Activated T-cell treated with anti-CD3 and anti-CD28 coated beads, Interleukin-2, amount 50 U/mL, for 1 hour (primary cell): ENCODE measurements around the gene C1orf87.

ENCODE experiments used
- DNase-seq: peaks from one replicate; pipeline ENCODE4 v3.0.0-alpha.2; 2020

The C1orf87 gene

GRCh38 chr1:60059468-60059867 is 14.1 kb downstream of the C1orf87 start:
- DNase-seq: no peak

GRCh38 chr1:60055336-60055735 is 18.2 kb downstream of the C1orf87 start:
- no peak for DNase-seq

DNA sequence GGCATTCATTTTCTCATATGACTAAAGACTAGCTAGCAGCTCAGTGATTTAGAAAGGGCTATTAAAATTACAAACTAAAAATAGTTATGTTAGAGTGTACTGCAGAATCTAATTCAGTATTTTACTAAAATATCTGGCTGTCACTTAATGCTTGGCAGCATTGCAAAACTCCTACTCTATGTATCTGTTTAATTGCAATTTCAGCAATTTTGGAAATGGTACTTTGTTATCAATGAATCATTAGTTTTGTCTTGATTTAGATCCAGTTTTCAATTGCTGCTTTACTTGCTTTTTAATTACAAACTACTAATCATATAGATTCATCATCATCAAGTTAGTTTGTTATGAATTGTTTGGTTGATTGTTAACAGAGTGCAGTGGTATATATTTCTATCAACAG is 19.2 kb downstream of the C1orf87 start:
- DNase-seq: no peak

DNA sequence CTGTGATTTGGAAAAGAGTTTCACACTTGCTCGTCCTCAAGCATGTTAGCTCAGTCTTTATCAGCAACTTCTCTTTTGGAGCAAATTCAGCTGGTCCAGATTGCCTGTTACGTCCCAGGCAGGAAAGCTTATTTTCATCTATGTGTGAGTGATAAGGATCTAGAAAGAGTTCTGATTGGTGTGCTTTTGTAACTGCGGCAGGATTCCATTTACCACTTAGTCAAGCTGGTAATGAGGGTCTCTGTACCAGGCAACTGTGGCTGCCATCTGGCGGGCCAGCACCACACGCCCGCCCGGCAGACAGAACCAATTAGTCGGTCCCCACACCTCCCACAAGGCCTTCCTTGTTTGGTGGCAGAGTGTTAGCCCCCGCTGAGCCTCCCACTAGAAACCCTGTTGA is 21.0 kb downstream of the C1orf87 start:
- no peak for DNase-seq

DNA sequence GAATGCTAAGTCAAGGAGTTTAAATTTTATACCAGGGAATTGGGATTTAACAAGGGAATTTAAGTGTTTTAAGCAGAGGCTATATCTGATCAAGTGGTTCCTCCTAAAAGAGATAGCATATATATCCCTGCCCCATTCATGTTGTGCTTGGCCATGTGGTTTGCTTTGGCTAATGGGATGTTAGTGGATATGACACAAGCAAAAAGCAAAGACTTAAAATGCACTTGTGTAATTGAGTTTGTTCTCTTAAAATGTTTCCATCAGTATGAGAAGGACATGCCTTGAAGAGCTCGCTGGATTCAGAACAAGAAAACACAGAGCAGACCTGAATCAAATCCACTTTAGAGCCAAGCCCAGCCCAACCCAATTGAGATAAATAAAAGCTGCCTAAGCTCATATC is 22.4 kb downstream of the C1orf87 start:
- no peak for DNase-seq

GRCh38 chr1:60049188-60049587 is 24.4 kb downstream of the C1orf87 start:
- no peak for DNase-seq

GRCh38 chr1:60044881-60045280 is 28.7 kb downstream of the C1orf87 start:
- DNase-seq: no peak

- no peak for DNase-seq
Observed at GRCh38 chr1:60041783-60042182, 31.8 kb downstream of the C1orf87 start.

- DNase-seq: no peak
Observed at GRCh38 chr1:60037669-60038068, 35.9 kb downstream of the C1orf87 start.

DNA sequence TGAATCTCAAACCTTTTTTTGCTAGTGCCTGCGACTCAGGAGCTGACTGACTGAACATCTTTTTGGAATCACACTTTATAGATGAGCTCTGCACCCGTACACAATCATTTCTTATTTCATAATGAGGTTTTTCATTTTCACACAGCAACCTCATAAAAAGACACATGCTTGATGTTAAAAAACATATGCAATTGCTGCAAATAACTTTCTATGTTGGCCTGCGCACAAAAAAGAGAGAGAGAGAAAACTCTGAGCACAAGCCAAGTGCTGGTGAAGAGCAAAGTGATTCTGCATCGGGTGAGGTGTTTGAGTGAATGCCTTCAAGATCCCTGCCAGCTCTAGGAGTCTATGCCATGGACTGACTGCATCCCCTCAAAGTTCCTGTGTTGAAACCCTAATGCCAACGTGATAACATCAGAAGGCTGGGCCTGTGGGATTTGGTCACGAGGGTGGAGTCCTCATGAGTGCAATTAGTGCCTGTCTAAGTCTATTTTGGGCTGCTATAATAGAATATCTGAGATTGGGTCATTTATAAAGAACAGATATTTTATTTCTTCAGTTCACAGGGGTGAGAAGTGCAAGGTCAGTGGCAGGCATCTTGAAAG is 36.6 kb downstream of the C1orf87 start:
- no peak for DNase-seq

GRCh38 chr1:60035921-60036320 is 37.6 kb downstream of the C1orf87 start:
- no peak for DNase-seq

- DNase-seq: no peak
Observed at GRCh38 chr1:60034999-60035398, 38.6 kb downstream of the C1orf87 start.

- no peak for DNase-seq
Observed at GRCh38 chr1:60033066-60033465, 40.5 kb downstream of the C1orf87 start.

DNA sequence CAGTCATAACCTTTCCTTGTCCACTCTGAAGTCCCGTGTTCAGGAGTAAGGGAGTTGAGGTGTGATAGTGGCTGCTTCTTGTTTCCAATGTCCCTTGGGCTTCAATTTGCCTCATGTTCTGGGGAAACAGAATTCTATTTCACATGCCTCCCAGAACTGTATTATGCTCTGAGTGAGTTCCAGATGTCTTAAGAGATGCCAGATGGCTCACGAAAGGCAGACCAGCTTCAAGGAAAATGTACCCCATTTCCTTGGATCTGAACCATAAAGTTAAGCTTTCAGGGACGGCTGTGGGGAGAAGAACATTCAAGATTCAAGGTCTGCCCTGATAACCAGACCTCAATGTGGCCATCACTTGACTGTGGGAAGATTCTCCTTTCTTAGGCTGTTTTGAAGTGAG is 42.4 kb downstream of the C1orf87 start:
- DNase-seq: no peak

- no peak for DNase-seq
Observed at GRCh38 chr1:60025552-60025951, 48.0 kb downstream of the C1orf87 start.

DNA sequence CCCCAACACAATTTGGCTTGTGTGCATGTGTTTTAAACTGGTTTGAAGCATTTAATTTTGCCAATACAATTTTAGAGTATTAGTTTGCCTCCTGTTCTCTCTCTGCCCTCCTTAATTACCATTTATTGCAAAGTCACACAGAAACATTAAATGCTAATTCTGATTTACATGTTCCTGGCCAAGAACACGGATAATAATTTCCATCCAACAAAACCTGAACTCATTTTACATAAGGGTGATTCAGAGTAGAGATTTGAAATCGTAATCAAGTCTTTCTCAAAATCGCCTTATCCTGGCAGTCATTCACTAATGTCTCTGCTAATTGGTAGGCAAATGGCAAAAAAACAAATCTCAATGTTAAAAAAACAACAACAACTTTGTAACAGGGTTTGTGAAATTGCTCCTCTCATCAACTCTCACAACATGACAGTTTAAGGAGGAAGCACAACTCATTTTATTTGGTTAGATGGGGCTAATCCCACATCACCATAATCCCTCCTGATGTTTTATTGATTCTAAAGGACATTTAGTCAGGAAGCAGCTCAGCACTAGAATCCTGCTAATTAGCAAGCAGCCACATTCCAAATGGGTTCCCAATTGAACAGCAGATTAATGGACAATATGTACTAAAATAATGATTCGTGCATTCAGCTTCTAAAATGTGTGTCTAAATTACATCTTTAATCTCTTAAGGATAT is 55.9 kb downstream of the C1orf87 start:
- no peak for DNase-seq

- DNase-seq: no peak
Observed at GRCh38 chr1:60010690-60011089, 62.9 kb downstream of the C1orf87 start.

- DNase-seq: no peak
Observed at GRCh38 chr1:60008500-60008899, 65.1 kb downstream of the C1orf87 start.

DNA sequence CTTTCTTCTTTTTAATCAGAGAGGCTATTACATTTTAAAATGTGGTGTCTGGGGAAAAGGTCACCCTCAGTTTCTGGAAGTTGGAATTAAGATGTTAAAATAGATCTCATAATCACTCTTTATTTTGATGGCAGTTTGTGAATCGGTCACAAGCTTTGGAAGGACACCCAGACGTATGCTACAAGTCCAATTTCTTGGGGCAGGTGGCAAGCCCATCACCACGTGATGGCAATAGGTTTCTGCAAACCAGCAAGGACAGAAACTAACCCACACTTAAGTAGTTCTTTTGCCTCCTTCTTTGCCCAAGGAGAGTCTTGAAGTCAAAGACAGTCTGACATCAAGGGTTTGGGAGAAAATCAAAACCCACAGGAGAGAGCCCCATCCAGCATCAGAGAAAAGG is 72.9 kb downstream of the C1orf87 start:
- no peak for DNase-seq

DNA sequence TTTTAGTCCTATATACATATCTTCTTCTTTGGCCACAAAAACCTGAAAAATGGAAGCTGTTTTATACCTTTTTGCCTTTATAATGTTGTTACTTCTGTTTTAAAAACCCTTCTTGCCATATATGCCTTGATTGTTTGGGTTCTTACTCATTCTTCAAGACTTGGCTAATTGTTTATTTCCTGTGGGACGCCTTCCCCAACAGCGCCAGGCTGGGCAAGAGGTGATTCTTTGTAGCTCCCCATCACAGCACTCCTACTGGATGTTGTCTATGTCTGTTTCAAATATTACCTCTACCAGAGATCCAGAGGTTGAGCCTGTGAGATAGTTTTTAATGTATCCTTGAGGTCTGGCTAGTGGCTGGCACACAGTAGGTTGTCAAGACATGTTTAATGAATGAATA is 73.8 kb downstream of the C1orf87 start:
- no peak for DNase-seq

GRCh38 chr1:59999006-59999405 is 74.6 kb downstream of the C1orf87 start:
- DNase-seq: no peak

GRCh38 chr1:59997479-59998115 is 76.0 kb downstream of the C1orf87 start:
- no peak for DNase-seq

- no peak for DNase-seq
Observed at GRCh38 chr1:59994302-59995198, 79.0 kb downstream of the C1orf87 start.
